Epithelial cell of umbilical artery (primary cell): ENCODE measurements around the gene ISCA1. TPM values are rescaled to one million over a fixed set of nuclear protein-coding genes. Genes with fewer than 3 reads are reported as not detected.

Experiments used
- total RNA-seq: library from RNA; depleted of rRNA; stranded (reverse); fragments of >200 nt; gene quantifications from 2 replicates; pipeline ENCODE4 v1.2.3, GENCODE V29; 2014

ISCA1 gene
- total RNA-seq = 21.4 and 27.2 TPM in 2 replicates

GRCh38 chr9:86282077-86282978, at the start of gene ISCA1:
TSS of gene ISCA1 (minus strand) at chr9:86282538. CDS start at chr9:86282458, 80 bp downstream.

GRCh38 chr9:86259557-86259956, 22.8 kb downstream of the ISCA1 start, which contains the start of gene C9orf153:
TSS of gene C9orf153 (minus strand) at chr9:86259657. CDS start at chr9:86229603, 30,054 bp downstream.

Other genes starting within 250 kb of the ISCA1 start
- gene GOLM1, start 183.0 kb downstream of the ISCA1 start, total RNA-seq = 75.7 and 153 TPM in 2 replicates
- under 0.01 TPM in 1 of 2 replicates, not detected in the other for gene C9orf153, start 22.9 kb downstream of the ISCA1 start, total RNA-seq
- gene TUT7, start 71.9 kb upstream of the ISCA1 start, total RNA-seq = 32.2 and 34.5 TPM in 2 replicates